Measurements from ENCODE around the gene CRYAB.

Gene CRYAB

GRCh38 chr11:111926505-111927391 is 15.2 kb upstream of the CRYAB start:
- peak; percentile 92 for DNase-seq (ENCODE audit: low read depth)
- in situ Hi-C loops (cut with HindIII; ENCODE audit: low sequenced_read_pairs): no loop called here
- TF ChIP-seq CTCF (IDR thresholded peaks at IDR 0.05; ENCODE audit: low read depth, low read length, missing control alignments): no peak
- peak overlapping the region; percentile 39 for H3K4me3 ChIP-seq (ENCODE audit: low read depth, low read length)

- H3K4me3 ChIP-seq (ENCODE audit: low read depth, low read length): no peak overlapping the region
- no peak for DNase-seq (ENCODE audit: low read depth)
- no peak for TF ChIP-seq CTCF (IDR thresholded peaks at IDR 0.05; ENCODE audit: low read depth, low read length, missing control alignments)
- in situ Hi-C loops (cut with HindIII; ENCODE audit: low sequenced_read_pairs): no loop called here
Observed at GRCh38 chr11:111925953-111926352, 14.4 kb upstream of the CRYAB start.

GRCh38 chr11:111923951-111924350 is 12.4 kb upstream of the CRYAB start:
- no peak for TF ChIP-seq CTCF (IDR thresholded peaks at IDR 0.05; ENCODE audit: low read depth, low read length, missing control alignments)
- DNase-seq (ENCODE audit: low read depth): no peak
- in situ Hi-C loops (cut with HindIII; ENCODE audit: low sequenced_read_pairs): no loop called here
- no peak overlapping the region for H3K4me3 ChIP-seq (ENCODE audit: low read depth, low read length)

- DNase-seq (ENCODE audit: low read depth): no peak
- TF ChIP-seq CTCF (IDR thresholded peaks at IDR 0.05; ENCODE audit: low read depth, low read length, missing control alignments): no peak
- no peak overlapping the region for H3K4me3 ChIP-seq (ENCODE audit: low read depth, low read length)
- in situ Hi-C loops (cut with HindIII; ENCODE audit: low sequenced_read_pairs): no loop called here
Observed at GRCh38 chr11:111923351-111923788, 11.8 kb upstream of the CRYAB start.

GRCh38 chr11:111922803-111923202 is 11.2 kb upstream of the CRYAB start:
- peak; percentile 73 for DNase-seq (ENCODE audit: low read depth)

More at GRCh38 chr11:111922803-111923202, 11.2 kb upstream of the CRYAB start:
- no peak overlapping the region for H3K4me3 ChIP-seq (ENCODE audit: low read depth, low read length)
- in situ Hi-C loops (cut with HindIII; ENCODE audit: low sequenced_read_pairs): no loop called here
- no peak for TF ChIP-seq CTCF (IDR thresholded peaks at IDR 0.05; ENCODE audit: low read depth, low read length, missing control alignments)
